Adrenal gland (tissue), 5 donors: ENCODE measurements around the gene NR6A1.

Source experiments
- POLR2A ChIP-seq, 2 donors: fragments of 450-650 bp; IDR thresholded peaks; one replicate each; pipeline ENCODE4 v1.6.1; 2017; ENCODE audit warnings: antibody characterized with exemption in 2 of 2, mild to moderate bottlenecking in 2 of 2, moderate library complexity in 1 of 2
- TF ChIP-seq, protein P1 (sequence below), 6 experiments: fragments of 450-650 bp in 4 of 6; fragments of 200-600 bp in 2 of 6; sonication (generic) in 1 of 6; IDR thresholded peaks; 1 replicate in 5 of 6; 2 replicates in 1 of 6; pipeline versions ENCODE4 v1.5.1 to v1.8.0; 2016 to 2021; ENCODE audit warnings: antibody characterized with exemption in 6 of 6, mild to moderate bottlenecking in 2 of 6, moderate library complexity in 1 of 6
- donor health status: DM: no; HTN: no; CAD: no.

DNA sequence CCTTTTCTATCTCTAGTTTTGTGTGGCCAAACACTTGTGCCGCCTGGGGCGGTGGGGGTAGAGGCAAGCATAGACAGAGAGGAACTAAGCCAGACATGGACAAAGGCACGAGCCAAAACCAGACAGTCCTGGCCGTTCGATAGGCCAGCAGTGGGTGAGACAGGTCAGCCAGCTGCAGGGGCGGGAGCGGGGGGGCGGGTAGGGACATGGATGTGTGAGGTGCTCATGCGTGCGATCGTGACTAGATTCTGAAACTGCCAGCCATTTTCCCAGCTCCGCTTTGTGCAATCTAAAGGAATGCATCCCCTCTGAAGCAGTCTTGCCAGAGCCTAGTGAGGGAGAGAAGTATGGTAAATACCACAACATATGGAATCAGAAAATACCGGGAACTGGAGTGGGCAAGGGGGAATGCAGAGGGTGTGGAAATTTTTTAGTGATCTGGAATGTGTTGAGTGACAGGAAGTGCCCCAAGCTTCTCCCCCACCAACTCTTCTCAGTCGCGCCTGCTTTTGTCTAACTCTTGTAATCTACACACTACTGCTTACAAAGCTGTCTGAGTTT lies 111.9 kb downstream of the NR6A1 start:
- TF ChIP-seq, protein P1, sequence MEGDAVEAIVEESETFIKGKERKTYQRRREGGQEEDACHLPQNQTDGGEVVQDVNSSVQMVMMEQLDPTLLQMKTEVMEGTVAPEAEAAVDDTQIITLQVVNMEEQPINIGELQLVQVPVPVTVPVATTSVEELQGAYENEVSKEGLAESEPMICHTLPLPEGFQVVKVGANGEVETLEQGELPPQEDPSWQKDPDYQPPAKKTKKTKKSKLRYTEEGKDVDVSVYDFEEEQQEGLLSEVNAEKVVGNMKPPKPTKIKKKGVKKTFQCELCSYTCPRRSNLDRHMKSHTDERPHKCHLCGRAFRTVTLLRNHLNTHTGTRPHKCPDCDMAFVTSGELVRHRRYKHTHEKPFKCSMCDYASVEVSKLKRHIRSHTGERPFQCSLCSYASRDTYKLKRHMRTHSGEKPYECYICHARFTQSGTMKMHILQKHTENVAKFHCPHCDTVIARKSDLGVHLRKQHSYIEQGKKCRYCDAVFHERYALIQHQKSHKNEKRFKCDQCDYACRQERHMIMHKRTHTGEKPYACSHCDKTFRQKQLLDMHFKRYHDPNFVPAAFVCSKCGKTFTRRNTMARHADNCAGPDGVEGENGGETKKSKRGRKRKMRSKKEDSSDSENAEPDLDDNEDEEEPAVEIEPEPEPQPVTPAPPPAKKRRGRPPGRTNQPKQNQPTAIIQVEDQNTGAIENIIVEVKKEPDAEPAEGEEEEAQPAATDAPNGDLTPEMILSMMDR (IDR thresholded peaks at IDR 0.05): no peak
- peak in 1 of 2 donors; percentile 45 for TF ChIP-seq POLR2A (IDR thresholded peaks at IDR 0.05)
